GM12891 (cell line): ENCODE results near the gene VWA5B2.

Source experiments
- POLR2A ChIP-seq: IDR thresholded peaks from 2 replicates; pipeline ENCODE4 v1.6.1; 2011; ENCODE audit warnings: low read depth, low read length, control low read depth
- POU2F2 ChIP-seq: IDR thresholded peaks from 2 replicates; pipeline ENCODE4 v1.6.1; 2011; ENCODE audit warnings: low read depth, mild to moderate bottlenecking, control low read depth, low read length, moderate library complexity
- SPI1 ChIP-seq: IDR thresholded peaks from 2 replicates; pipeline ENCODE4 v1.6.1; 2011; ENCODE audit warnings: low read depth, low read length, control low read depth

DNA sequence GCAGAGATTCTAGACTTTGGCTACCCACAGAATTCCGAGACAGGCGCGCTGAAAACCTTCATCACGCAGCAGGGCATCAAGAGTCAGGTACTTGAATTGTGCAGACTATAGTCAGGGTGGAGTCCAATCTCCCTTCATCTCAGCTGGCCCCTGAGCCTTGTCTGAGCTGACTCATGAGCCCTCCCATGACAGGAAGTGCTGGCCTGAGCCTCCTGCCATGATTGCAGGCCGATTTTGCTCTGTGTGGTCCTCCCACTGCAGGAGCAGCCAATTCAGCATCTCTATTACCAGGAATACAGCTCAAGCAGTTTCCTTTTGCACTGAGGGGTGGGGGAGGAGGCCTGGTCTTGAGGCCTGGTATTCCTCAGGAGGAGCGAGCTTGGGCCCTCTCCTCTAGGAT is 49.2 kb upstream of the VWA5B2 start:
- TF ChIP-seq SPI1 (no peak), POLR2A (no peak), POU2F2 (no peak)
